IMR-90 (cell line): Measurements from ENCODE around the gene KIAA0513.

Experiments used
- MAZ ChIP-seq: IDR thresholded peaks from 2 replicates; pipeline ENCODE4 v1.6.1; 2012; ENCODE audit warnings: low read depth, mild to moderate bottlenecking, low read length, improper control_type of control experiment, moderate library complexity, borderline replicate concordance
- MXI1 ChIP-seq: IDR thresholded peaks from 2 replicates; pipeline ENCODE4 v1.6.1; 2012; ENCODE audit warnings: low read depth, mild to moderate bottlenecking, low read length, moderate library complexity, borderline replicate concordance
- POLR2A ChIP-seq: IDR thresholded peaks from 2 replicates; pipeline ENCODE4 v1.6.1; 2012; ENCODE audit warnings: mild to moderate bottlenecking, low read depth, low read length
- RFX5 ChIP-seq: IDR thresholded peaks from 2 replicates; pipeline ENCODE4 v1.8.0; 2012; ENCODE audit warnings: low read depth, mild to moderate bottlenecking, low read length, moderate library complexity
- TF ChIP-seq, protein P1 (sequence below): conservative IDR thresholded peaks from 2 replicates; pipeline ENCODE4 v1.5.1; 2012; ENCODE audit warnings: mild to moderate bottlenecking, low read depth, low read length, improper control_type of control experiment
- TF ChIP-seq, protein P2 (sequence below): fragments of 150-350 bp; IDR thresholded peaks from 2 replicates; pipeline ENCODE4 v1.6.1; 2016; ENCODE audit warnings: low read depth, mild to moderate bottlenecking, low read length, moderate library complexity, borderline replicate concordance

DNA sequence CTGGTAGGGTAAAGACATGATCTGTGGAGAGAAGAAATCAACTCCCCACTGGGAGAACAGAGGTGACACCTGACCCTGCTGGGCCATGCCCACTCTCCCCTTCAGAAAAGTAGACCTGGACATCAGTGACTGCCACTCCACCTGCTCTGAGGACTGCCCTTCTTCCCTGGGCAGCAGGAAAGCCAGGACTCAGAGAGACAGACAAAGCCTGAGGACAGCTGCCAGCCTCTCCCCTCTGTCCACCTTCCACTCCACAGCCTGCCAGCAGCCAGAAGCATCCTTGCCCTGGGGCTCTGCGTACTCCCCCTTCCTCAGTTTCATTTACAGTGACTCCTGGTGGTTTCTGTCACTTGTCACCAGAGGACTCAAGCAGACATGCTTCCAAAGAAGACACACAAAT lies 40.7 kb upstream of the KIAA0513 start:
- TF ChIP-seq, protein P1, sequence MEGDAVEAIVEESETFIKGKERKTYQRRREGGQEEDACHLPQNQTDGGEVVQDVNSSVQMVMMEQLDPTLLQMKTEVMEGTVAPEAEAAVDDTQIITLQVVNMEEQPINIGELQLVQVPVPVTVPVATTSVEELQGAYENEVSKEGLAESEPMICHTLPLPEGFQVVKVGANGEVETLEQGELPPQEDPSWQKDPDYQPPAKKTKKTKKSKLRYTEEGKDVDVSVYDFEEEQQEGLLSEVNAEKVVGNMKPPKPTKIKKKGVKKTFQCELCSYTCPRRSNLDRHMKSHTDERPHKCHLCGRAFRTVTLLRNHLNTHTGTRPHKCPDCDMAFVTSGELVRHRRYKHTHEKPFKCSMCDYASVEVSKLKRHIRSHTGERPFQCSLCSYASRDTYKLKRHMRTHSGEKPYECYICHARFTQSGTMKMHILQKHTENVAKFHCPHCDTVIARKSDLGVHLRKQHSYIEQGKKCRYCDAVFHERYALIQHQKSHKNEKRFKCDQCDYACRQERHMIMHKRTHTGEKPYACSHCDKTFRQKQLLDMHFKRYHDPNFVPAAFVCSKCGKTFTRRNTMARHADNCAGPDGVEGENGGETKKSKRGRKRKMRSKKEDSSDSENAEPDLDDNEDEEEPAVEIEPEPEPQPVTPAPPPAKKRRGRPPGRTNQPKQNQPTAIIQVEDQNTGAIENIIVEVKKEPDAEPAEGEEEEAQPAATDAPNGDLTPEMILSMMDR: no peak
- TF ChIP-seq, protein P2, sequence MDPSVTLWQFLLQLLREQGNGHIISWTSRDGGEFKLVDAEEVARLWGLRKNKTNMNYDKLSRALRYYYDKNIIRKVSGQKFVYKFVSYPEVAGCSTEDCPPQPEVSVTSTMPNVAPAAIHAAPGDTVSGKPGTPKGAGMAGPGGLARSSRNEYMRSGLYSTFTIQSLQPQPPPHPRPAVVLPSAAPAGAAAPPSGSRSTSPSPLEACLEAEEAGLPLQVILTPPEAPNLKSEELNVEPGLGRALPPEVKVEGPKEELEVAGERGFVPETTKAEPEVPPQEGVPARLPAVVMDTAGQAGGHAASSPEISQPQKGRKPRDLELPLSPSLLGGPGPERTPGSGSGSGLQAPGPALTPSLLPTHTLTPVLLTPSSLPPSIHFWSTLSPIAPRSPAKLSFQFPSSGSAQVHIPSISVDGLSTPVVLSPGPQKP: no peak
- no peak for TF ChIP-seq MAZ
- TF ChIP-seq MXI1: no peak
- TF ChIP-seq POLR2A: no peak
- no peak for TF ChIP-seq RFX5
